Activated T-cell treated with anti-CD3 and anti-CD28 coated beads for 24 hours (primary cell): ENCODE measurements around the gene ZNF227.
"Not testable (repeated sequence)": the region's sequence is repeated elsewhere in the genome, so short reads cannot be mapped to it uniquely, and the experiment has no call there.

Experiments
- DNase-seq: peaks from one replicate; pipeline ENCODE4 v3.0.0-alpha.2; 2020; ENCODE audit warnings: low read depth

The ZNF227 gene

DNA sequence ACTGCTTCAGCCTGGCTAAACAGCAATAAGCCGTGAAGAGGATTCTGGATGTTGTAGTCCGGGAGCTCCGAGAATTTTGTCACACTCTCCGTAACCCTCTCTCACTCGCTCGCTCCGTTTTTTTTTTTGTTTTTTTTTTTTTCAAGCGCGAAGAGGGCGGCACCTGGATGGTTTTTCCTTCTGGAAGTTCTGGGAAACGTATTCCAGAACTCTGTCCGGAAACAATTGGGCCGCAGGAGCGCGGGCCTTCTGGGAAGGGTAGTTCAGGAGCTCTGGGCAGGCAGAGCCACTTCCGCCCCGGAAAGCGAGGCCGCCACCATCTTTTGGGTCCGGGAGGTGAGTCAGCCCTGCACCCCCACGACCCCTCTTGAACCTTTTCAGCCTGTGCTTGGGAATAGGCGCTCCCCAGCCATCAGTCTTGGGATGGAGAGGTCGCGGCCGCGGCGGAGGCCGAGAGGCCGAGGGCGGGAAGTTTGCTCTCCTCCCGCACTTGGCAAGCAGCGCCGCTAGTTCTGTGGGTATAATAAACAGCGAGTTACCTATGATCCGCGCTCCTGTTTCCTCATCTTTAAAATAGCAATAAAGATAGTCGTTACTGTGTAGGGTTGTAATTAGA is at the start of gene ZNF227:
ZNF227 (plus strand) TSS at position 283 of the 616 bp plus-strand sequence. CDS start 5,261 bp downstream, outside the sequence.
- DNase-seq: peak; percentile 73

DNA sequence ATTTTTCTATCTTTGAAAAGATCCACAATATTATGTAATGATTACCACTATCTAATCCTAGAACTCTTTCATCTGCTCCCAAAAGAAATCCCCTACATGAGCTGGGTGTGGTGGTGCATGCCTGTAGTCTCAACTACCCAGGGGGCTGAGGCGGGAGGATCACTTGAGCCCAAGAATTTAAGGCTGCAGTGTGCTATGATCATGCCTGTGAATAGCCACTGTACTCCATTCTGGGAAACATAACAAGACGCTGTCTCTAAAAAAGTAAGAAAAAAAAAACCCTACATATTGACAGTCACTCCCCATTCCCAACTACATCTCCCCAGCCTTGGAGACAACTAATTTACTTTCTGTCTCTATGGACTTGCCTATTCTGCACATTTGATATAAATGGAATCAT is 48.5 kb upstream of the ZNF227 start:
- DNase-seq: no peak

DNA sequence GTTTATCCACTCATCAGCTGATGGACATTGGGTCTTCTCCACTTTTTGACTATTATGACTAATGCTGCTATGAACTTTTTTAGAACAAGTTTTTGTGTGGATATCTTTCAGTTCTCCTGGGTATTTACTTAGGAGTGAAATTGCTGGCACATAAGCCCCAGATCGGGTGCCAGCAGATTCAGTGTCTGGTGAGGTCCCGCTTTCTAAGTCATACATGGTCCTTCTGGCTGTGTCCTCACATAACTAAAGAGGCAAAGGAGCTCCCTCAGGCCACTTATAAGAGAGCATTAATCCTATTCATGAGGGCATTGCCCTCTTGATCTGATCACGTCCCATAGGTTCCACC is 48.0 kb upstream of the ZNF227 start:
- DNase-seq: no peak

DNA sequence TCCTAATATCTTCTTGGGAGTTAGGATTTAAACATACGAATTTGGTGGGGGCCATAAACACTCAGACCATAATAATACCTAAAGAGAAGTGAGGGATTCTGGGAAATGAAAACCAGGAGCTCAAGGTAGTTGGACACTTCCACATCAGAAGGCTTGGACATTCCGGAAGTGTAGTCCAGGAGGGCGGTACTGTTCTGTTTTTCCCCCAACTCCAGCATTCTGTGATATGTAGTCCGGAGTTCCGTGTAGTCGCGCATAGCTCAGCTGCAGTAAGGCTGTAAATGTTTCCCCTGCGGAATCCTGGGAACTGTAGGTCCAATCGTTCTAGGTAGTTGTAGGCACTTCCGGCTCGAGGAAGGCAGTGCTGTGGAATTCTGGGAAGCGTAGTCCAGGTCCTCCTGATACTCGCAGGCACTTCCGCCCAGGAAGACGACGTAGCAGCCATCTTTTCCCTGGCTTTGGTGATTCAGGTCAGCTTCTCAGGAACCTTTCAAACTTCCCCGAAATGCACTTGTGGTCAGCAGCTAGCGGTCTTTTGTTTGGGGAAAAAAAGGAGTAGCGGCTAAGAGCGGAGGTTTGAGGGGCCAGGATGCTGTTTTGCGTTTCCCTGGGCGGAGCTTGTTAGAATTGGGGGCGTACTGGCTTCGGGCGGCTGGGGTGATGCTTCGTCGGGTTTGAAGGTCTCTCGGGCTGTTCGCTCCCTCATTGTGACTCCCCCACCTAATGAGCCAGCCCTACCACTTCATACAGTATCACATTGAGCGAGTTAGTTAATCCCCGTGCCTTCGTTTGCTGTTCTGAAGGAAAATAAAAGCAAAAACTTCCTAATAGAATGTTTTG is 47.4 kb upstream of the ZNF227 start, which contains the start of gene ZNF226:
ZNF226 (plus strand) TSS at position 428 of the 840 bp plus-strand sequence. CDS start 4,981 bp downstream, outside the sequence.
- DNase-seq: peak; percentile 77

DNA sequence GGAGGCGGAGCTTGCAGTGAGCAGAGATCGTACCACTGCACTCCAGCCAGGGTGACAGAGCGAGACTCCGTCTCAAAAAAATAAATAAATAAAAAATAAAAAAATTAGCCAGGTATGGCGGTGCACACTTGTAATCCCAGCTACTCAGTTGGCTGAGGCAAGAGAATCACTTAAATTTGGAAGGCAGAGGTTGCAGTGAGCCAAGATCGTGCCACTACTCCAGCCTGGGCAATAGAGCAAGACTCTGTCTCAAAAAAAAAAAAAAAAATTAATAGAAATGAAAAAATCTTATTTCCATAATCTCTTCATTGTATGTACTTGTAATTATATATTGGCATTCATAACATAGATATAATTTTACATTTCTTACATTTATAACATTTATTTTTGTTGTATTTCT is 41.7 kb upstream of the ZNF227 start:
- not testable (repeated sequence) for DNase-seq

DNA sequence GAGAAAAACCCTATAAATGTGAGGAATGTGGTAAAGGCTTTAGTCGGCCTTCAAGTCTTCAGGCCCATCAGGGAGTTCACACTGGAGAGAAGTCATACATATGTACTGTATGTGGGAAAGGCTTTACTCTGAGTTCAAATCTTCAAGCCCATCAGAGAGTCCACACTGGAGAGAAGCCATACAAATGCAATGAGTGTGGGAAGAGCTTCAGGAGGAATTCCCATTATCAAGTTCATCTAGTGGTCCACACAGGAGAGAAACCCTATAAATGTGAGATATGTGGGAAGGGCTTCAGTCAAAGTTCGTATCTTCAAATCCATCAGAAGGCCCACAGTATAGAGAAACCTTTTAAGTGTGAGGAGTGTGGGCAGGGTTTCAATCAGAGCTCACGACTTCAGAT is 35.7 kb upstream of the ZNF227 start:
- no peak for DNase-seq

DNA sequence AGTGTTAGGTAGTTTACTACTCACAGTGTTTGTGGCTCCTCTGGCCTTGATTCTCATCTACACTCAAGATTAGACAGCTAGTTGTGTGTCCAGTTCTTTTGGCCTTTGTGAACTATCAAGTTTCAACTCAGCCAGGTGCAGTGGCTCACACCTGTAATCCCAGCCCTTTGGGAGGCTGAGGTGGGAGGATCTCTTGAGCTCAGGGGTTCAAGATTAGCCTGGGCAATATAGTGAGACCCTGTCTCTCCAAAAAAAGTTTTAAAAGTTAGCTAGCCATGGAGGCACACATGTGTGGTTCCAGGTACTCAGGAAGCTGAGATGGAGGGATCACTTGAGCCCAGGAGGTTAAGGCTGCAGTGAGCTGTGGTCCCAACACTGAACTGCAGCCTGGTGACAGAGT is 31.4 kb upstream of the ZNF227 start:
- DNase-seq: no peak

DNA sequence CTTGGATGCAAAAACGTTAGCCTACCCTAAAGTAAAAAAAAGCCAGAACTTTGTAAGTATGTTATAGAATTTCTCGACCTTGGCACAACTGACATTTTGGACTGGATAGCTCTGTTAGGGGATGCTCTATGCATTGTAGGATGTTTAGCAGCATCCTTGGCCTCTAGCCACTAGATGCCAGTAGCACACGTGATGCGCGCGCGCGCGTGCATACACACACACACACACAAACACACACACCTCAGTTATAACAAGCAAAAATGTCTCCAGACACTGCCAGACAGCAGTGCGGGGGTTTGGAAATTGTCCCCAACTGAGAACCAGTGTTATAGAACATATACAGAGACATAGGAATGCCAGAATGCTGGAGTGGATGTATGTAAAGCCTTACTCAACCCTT is 30.2 kb upstream of the ZNF227 start:
- DNase-seq: no peak

DNA sequence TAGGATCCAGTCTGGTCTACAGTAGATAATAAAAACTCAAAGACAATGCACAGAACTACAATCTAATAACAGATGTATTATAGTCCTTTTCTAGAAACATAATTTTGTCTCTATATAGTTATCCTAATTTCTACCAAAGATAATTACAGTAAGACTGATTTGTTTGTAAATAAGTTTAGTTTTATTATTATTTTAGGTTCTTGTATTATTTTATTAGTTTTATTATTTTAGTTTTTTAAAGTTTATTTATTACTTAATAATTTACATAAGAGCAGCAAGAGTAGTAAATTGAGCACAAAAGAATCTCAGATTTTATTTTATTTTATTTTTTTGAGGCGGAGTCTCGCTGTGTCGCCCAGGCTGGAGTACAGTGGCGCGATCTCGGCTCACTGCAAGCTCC is 22.3 kb upstream of the ZNF227 start:
- no peak for DNase-seq

DNA sequence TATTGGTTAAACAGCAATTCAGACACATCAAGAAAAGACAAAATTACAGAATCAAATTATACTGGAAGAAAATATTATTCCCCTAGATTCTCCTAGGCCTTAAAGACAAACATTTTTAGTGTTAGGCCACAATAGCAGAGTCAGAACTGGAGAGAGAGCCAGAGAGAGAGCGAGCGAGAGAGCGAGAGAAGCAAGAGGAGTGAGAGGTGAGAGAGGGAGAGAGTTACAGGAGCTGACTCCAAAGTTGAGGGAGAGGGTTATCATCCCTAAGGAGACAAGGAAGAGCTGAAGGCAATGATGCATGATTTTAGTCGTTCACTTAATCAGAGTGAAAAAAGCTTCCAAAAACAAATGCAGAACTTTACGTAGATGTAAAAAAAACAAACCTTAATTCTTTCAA is 20.2 kb upstream of the ZNF227 start:
- DNase-seq: no peak

DNA sequence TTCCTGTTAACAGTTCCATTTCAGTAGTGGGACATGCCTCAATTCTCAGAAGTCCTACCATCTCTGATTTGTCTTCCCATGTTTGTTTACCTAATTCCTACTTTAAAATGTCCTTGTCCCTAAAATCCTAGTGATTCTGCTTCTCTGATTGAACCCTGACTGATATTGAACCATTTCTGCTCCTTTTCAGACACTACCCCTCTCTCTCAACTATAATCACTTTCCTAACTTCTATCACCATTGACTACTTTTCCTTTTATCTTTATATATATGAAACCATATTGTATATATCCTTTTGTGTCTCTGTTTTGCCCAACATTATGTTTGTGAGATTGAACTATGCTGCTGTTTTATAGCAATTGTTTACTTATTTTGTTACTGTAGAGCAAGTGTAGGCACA is 15.6 kb upstream of the ZNF227 start:
- no peak for DNase-seq

DNA sequence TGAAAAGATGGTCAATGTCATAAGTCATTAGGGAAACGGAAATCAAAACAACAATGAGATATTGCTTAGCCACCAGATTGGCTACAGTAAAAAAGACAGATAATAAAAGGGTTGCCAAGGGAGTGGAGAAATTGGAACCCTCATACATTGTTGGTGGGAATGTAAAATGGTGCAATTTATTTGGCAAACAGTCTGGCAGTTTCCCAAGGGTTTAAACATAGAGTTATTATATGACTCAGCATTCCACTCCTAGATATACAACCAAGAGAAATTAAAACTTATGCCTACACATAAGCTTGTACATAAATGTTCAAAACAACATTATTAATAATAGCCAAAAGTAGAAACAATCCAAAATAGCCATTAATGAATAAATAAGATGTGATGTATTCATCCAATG is 9.9 kb upstream of the ZNF227 start:
- no peak for DNase-seq

DNA sequence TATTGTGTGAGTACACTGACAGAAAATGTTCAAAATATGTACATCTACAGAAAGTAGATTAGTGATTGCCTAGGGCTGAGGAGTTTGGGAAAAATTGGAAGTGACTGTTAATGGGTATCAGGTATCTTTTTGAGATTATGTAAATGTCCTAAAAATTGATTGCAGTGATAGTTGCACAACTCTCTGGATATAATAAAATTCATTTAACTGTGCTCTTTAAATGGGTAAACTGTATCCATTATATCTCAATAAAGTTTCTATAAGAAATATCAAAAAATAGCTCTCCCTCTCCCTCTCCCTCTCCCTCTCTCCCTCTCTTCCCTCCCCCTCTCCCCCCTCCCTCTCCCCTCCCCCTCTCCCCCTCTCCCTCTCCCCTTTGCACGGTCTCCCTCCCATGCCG is 9.4 kb upstream of the ZNF227 start:
- no peak for DNase-seq

DNA sequence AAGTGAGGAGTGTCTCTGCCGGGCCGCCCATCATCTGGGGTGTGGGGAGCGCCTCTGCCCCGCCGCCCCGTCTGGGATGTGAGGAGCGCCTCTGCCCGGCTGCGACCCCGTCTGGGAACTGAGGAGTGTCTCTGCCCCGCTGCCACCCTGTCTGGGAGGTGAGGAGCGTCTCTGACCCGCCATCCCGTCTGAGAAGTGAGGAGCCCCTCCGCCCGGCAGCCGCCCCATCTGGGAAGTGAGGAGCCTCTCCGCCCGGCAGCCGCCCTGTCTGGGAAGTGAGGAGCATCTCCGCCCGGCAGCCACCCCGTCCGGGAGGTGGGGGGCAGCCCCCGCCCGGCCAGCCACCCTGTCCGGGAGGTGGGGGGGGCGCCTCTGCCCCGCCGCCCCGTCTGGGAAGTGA is 8.5 kb upstream of the ZNF227 start:
- not testable (repeated sequence) for DNase-seq

DNA sequence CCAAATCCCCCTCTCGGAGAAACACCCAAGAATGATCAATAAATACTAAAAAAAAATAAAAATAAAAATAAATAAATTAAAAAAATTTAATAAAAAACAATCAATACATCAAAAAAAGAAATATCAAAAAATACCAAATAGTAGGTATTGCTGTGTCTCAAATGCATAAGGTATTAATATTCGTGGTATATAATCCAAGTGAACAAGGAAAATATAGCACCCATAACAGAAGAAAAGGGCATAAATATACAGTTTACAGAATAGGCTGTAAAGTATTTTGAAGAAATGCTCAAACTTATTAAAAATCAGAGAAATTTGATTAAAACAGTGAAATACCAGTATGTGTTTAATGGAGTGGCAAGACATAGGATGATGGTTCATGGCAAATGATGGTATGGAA is 7.6 kb upstream of the ZNF227 start:
- DNase-seq: no peak

DNA sequence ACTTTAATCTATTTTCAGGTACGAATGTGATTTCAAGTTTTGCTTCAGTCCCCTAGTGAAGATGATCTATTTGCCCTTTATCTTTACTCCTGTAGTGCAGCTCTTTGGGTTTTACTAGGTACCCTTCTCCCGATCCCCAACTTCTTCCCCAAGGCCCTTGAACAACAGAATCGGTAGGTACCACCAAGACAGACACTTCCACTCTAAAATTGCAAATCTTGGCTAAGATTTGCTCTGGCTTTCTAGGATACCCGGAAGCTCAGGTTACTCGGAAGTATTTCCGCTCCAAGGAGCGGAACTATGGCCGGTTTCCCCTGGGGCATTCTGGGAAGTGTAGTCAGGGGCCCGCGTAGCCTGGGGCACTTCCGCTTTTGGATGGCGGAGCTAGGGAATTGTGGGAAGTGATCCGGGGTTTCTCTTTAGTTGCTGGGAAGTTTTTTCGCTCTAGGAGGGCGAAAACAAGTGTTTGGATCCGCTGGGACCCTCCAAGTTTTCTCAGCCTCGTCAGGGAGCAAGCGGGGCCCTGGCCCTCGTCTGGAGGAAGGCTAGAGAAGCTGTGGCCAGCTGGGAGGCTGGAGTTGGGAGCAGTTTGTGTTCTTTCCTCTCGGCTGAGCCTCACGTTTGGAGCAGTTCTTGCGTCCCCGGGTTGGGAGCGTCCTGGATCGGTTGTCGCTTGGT is 5.1 kb upstream of the ZNF227 start:
- DNase-seq: peak; percentile 80

DNA sequence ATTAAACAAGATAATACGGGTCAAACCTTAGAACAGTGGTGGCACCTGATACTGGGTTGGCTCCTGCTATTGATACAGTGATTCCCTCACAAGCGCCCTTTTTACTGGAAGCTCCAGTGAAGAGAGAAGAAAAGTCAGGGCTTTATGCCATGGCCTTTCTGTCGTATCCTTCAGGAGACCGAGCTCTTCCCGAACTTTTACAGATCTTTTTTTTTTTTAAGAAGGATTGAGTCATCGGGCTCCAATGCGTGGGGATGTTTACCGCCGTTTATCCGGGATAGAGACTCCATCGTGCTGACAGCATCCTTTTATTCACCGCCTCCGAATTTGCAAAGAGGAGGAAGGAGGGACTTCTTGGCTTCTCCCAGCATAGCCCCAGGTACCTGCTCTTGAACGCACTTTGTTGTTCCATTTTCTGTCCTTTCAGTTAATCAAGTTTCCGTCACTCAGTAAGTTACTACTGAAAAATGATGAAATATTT is 574 bp downstream of the ZNF227 start:
- no peak for DNase-seq

DNA sequence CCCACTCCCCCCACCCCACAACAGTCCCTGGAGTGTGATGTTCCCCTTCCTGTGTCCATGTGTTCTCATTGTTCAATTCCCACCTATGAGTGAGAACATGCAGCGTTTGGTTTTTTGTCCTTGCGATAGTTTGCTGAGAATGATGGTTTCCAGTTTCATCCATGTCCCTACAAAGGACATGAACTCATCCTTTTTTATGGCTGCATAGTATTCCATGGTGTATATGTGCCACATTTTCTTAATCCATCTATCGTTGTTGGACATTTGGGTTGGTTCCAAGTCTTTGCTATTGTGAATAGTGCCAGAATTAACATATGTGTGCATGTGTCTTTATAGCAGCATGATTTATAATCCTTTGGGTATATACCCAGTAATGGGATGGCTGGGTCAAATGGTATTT is 7.6 kb downstream of the ZNF227 start:
- DNase-seq: not testable (repeated sequence)

DNA sequence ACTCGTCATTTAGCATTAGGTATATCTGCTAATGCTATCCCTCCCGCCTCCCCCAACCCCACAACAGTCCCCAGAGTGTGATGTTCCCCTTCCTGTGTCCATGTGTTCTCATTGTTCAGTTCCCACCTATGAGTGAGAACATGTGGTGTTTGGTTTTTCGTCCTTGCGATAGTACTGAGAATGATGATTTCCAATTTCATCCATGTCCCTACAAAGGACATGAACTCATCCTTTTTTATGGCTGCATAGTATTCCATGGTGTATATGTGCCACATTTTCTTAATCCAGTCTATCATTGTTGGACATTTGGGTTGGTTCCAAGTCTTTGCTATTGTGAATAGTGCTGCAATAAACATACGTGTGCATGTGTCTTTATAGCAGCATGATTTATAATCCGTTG is 8.4 kb downstream of the ZNF227 start:
- not testable (repeated sequence) for DNase-seq

DNA sequence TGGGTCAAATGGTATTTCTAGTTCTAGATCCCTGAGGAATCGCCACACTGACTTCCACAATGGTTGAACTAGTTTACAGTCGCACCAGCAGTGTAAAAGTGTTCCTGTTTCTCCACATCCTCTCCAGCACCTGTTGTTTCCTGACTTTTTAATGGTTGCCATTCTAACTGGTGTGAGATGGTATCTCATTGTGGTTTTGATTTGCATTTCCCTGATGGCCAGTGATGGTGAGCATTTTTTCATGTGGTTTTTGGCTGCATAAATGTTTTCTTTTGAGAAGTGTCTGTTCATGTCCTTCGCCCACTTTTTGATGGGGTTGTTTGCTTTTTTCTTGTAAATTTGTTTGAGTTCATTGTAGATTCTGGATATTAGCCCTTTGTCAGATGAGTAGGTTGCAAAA is 9.0 kb downstream of the ZNF227 start:
- not testable (repeated sequence) for DNase-seq

DNA sequence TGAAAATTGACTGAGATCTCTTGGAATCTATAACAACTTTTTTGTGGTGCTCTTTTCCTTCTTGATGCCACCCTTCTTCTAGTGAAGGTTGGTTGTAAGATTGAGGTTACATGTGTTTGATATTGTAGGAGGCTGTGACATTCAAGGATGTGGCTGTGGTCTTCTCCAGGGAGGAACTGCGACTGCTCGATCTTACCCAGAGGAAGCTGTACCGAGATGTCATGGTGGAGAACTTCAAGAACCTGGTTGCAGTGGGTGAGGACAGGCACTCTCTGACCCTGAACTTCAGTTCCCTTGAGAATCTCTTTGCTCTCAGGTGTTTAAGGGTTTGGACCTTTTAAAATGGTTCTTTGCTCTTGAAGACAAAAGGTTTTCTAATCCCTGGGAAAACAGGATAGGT is 16.0 kb downstream of the ZNF227 start:
- DNase-seq: no peak

DNA sequence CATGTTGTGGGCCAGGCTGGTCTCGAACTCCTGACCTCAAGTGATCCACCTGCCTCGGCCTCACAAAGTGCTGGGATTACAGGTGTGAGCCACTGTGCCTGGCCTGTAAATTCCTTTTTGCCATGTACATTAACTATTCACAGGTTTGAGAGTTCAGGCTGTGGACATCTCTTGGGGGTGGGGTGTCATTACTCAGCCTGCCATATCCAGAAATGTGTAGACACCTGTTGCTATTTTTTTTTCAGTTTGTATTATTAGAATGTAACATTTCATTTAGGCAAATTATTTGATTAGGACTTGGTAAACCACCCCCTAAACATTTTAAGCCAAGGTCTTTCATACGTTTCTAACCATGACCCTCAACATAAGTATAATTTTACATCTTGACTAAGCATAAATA is 20.5 kb downstream of the ZNF227 start:
- no peak for DNase-seq

DNA sequence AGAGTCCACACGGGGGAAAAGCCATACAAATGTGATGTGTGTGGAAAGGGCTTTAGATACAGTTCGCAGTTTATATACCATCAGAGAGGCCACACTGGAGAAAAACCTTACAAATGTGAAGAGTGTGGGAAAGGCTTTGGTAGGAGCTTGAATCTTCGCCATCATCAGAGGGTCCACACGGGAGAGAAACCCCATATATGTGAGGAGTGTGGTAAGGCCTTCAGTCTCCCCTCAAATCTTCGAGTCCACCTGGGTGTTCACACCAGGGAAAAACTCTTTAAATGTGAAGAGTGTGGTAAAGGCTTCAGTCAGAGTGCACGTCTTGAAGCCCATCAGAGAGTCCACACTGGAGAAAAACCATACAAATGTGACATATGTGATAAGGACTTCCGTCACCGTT is 24.1 kb downstream of the ZNF227 start:
- no peak for DNase-seq
